Transverse colon (tissue), 4 donors: ENCODE data around the gene SUCLG2.

ENCODE experiments used
- EP300 ChIP-seq: sonication (generic); formaldehyde crosslinking; IDR thresholded peaks from one replicate; pipeline ENCODE4 v1.6.1; 2017; ENCODE audit warnings: antibody characterized with exemption, low read depth
- POLR2A ChIP-seq: fragments of 450-650 bp; IDR thresholded peaks from one replicate; pipeline ENCODE4 v1.6.1; 2016; ENCODE audit warnings: antibody characterized with exemption, mild to moderate bottlenecking, moderate library complexity
- POLR2AphosphoS5 ChIP-seq, 3 donors: sonication (generic); formaldehyde crosslinking; IDR thresholded peaks; one replicate each; pipeline ENCODE4 v1.6.1; 2016; ENCODE audit warnings: antibody characterized with exemption in 3 of 3
- TF ChIP-seq, protein P1 (sequence below), 5 experiments: fragments of 200-600 bp in 3 of 5; fragments of 450-650 bp in 2 of 5; sonication (generic) in 3 of 5; IDR thresholded peaks; 1 replicate in 2 of 5; 2 replicates in 3 of 5; pipeline ENCODE4 v1.5.1; 2016 to 2017; ENCODE audit warnings: antibody characterized with exemption in 5 of 5, inconsistent platforms in 3 of 5, mild to moderate bottlenecking in 2 of 5, moderate library complexity in 1 of 5

DNA sequence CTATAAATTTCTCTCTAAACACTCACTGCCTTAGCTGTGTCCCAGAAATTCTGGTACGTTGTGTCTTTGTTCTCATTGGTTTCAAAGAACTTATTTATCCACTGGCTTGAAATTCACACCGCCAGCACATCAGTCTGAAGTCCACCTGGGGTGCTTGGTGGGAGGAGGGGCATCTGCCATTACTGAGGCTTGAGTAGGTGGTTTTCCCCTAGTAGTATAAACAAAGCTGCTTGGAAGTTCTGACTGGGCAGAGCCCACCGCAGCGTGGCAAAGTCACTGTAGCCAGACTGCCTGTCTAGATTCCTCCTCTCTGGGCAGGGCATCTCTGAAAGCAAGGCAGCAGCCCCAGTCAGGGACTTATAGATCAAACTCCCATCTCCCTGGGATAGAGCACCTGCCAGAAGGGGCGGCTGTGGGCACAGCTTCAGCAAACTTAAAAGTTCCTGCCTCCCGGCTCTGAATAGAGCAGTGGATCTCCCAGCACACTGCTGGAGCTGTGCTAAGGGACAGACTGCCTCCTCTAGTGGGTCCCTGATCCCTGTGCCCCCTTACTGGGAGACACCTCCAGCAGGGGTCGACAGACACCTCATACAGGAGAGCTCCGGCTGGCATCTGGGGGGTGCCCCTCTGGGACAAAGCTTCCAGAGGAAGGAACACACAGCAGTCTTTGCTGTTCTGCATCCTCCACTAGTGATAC is 114.1 kb downstream of the SUCLG2 start:
- TF ChIP-seq, protein P1, sequence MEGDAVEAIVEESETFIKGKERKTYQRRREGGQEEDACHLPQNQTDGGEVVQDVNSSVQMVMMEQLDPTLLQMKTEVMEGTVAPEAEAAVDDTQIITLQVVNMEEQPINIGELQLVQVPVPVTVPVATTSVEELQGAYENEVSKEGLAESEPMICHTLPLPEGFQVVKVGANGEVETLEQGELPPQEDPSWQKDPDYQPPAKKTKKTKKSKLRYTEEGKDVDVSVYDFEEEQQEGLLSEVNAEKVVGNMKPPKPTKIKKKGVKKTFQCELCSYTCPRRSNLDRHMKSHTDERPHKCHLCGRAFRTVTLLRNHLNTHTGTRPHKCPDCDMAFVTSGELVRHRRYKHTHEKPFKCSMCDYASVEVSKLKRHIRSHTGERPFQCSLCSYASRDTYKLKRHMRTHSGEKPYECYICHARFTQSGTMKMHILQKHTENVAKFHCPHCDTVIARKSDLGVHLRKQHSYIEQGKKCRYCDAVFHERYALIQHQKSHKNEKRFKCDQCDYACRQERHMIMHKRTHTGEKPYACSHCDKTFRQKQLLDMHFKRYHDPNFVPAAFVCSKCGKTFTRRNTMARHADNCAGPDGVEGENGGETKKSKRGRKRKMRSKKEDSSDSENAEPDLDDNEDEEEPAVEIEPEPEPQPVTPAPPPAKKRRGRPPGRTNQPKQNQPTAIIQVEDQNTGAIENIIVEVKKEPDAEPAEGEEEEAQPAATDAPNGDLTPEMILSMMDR (IDR thresholded peaks at IDR 0.05), result no peak
- no peak for TF ChIP-seq POLR2A
- TF ChIP-seq EP300, result no peak
- no peak for TF ChIP-seq POLR2AphosphoS5 (IDR thresholded peaks at IDR 0.05)
